Skin of body (tissue), 2 donors: ENCODE measurements around the gene HMGCR. TPM values are rescaled to one million over a fixed set of nuclear protein-coding genes. Genes with fewer than 3 reads are reported as not detected.

Source experiments
- DNase-seq: peaks from one replicate; lab custom pipeline; 2025; lab: John Stamatoyannopoulos, UW
- total RNA-seq: library from RNA; depleted of rRNA; stranded (reverse); fragments of >200 nt; gene quantifications from one replicate; pipeline ENCODE4 v1.2.3, GENCODE V29; 2014

The HMGCR gene
- total RNA-seq, 1 donor from 2014 or later = 145 TPM

- DNase-seq = no peak
Measured at GRCh38 chr5:75340714-75341478, 3.9 kb downstream of the HMGCR start.

GRCh38 chr5:75341934-75342333 lies 4.9 kb downstream of the HMGCR start:
- no peak for DNase-seq

GRCh38 chr5:75342836-75343235 lies 5.8 kb downstream of the HMGCR start:
- no peak for DNase-seq

DNA sequence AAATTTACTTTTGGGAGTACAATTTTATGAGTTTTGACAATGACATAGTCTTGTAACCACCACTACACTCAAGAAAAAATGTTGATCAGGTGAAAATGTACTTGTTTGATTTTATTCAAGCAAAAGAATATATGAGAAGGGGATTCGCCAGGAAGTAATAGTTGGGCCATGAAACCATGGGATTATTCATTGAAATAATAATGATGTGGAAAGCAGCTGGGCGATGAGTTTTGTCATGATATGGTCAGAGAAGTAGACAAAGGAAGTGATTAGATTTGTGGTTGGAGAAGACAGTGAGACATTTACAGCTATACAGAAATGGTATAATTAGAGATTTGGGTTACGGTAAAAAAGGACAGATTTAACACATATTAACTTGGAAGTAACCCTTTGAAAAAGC lies 11.2 kb downstream of the HMGCR start:
- no peak for DNase-seq

DNA sequence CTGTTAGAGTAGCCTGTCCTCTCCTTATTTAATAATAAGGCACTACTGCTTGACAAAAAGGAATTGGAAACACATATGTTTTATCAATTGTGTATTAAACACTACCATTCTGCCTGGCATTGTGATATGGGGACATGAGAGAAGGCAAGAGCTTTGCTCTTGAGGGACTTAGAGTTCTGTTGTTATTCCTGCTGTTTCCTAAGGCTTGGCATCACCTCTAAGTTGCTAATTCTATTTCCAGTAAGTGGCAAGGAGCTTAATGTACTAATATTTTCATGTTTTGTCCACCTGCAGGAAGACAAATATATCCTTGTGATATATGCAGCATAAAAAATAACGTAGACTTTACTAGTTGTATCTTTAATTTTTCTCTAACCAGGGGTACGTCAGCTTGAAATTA lies 12.6 kb downstream of the HMGCR start:
- DNase-seq = no peak

GRCh38 chr5:75351139-75351926 lies 14.3 kb downstream of the HMGCR start:
- no peak for DNase-seq

GRCh38 chr5:75355236-75355635 lies 18.2 kb downstream of the HMGCR start:
- DNase-seq = no peak

GRCh38 chr5:75356719-75357118 lies 19.7 kb downstream of the HMGCR start:
- no peak for DNase-seq

- no peak for DNase-seq
Measured at GRCh38 chr5:75358117-75358516, 21.1 kb downstream of the HMGCR start.

GRCh38 chr5:75361310-75361709 lies 24.3 kb downstream of the HMGCR start:
- DNase-seq = no peak

DNA sequence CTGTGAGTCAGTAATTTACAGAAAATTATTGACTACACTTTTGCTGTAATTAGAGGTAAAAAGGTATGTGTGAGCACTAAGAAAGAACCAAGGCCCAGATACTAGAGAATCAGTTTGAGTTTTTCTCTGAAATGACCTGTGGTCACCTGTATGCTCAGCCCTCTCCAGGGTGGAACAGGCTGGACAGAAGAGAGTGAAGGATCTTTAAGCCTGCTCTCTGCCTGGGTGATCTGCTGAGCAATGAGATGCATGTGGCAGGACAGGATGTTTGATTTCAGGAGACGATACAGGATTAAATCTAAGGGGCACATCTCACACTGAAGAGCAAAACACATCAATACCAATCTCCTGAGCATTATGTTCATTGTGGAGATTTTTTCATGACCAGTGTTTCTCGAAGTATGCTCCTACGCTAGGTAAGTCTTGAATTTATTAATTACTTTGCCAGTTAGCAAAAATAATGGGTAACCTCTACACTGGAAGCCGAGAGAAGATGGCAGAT lies 25.5 kb downstream of the HMGCR start:
- no peak for DNase-seq

GRCh38 chr5:75363111-75363510 lies 26.1 kb downstream of the HMGCR start:
- no peak for DNase-seq

DNA sequence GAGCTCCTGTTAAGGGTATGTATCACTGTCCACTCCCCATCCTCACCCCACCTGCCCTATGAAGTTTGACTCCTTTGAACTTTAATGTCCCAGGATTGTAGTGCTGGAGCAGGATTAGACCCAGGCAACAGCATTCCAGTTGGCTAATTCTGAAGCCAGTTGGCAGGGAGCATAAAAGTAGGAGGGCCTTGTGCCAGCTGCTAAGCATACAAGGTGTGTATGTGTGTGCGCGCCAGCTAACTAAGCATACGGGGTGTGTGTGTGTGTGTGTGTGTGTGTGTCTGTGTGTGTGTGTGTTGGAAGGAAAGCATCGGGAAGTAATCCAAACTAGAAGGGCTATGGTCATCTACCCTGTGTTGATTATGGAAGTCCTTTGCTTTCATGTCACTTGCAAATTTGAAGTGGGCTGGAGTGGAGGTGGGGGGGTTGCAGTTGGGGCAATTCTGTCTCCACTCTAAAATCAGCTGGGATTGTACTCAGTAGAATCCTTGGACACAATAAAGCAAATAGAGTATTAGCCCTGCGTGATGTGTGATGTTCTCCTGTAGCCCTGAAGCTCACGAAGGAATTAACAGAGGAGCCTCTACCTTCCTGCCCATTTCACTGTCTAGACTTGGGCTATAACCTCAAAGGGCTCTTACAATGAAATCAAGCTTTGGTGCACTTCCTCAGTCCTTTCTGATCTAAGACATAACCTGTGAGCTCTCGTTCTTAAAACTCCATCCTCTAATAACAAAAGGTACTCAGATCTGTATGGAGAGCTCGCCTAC lies 26.9 kb downstream of the HMGCR start:
- no peak for DNase-seq

GRCh38 chr5:75364571-75365280 lies 27.7 kb downstream of the HMGCR start:
- no peak for DNase-seq

GRCh38 chr5:75365740-75366139 lies 28.7 kb downstream of the HMGCR start:
- DNase-seq = no peak

GRCh38 chr5:75366787-75367186 lies 29.8 kb downstream of the HMGCR start:
- DNase-seq = no peak

DNA sequence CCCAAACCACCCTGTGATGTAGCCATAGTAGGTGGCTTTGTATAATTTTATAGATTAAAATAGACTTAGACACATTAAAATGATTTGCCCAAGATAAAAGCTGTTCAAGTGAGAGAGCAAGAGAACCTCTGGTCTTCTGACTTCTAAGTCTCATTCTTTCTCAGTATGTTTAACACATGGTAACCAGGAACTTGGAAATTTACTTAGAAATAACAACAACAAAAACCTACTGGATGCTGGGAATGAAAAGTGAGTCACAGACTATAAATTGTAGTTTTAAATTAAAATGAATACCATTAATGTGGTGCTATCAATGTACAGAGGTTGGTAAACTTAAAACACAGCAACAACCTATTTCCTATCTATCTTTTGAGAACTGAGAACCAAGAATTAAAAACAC lies 30.4 kb downstream of the HMGCR start:
- no peak for DNase-seq

- DNase-seq = no peak
Measured at GRCh38 chr5:75368391-75368790, 31.4 kb downstream of the HMGCR start.

- DNase-seq = no peak
Measured at GRCh38 chr5:75373862-75374261, 36.8 kb downstream of the HMGCR start.

DNA sequence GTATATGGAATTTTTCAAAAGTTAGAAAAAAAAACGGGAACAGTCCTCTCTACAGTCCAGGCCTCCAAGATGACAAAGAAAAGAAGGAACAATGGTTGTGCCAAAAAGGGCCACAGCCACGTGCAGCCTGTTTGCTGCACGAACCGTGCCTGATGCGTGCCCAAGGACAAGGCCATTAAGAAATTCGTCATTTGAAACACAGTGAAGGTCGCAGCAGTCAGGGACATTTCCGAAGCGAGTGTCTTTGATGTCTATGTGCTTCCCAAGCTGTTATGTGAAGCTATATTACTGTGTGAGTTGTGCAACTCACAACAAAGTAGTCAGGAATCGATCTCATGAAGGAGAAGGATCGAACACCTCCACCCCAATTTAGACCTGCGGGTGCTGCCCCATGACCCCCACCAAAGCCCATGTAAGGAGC lies 37.4 kb downstream of the HMGCR start:
- no peak for DNase-seq

DNA sequence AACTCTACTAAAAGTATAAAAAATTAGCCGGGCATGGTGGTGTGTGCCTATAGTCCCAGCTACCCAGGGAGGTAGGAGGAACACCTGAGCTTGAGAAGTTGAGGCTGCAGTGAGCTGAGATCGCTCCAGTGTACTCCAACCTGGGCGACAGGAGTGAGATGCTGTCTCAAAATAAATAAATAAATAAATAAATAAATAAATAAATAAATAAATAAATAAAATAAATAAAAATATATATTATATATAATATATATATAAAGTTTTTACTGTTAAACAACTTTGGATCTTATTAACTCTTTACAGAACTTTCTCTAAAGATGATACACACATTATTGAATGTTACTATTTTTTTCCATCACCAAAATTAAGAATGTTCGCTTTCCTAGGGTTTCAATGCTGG lies 38.4 kb downstream of the HMGCR start:
- no peak for DNase-seq
